HepG2 (cell line): ENCODE data around the gene PRSS3.

ENCODE experiments used
- BRD4 ChIP-seq: sonication (generic); formaldehyde crosslinking; IDR thresholded peaks from 2 replicates; pipeline ENCODE4 v1.4.0; 2020; ENCODE audit warnings: missing genetic modification reagents
- CHD2 ChIP-seq: IDR thresholded peaks from 2 replicates; pipeline ENCODE4 v1.6.1; 2011; ENCODE audit warnings: low read depth, low read length, improper control_type of control experiment
- CREB1 ChIP-seq, 2 experiments: fragments of 450-650 bp in 1 of 2; IDR thresholded peaks; 2 replicates each; pipeline ENCODE4 v1.6.1; 2016 to 2017; ENCODE audit warnings: control low read depth in 1 of 2, mild to moderate bottlenecking in 1 of 2, missing compliant biosample characterization in 1 of 2, missing genetic modification characterization in 1 of 2
- ISL2 ChIP-seq: sonication (generic); formaldehyde crosslinking; IDR thresholded peaks from 2 replicates; pipeline ENCODE4 v1.5.0; 2020; ENCODE audit warnings: missing genetic modification reagents
- NR3C1 ChIP-seq: sonication (generic); formaldehyde crosslinking; IDR thresholded peaks from 2 replicates; pipeline ENCODE4 v1.4.0; 2020; ENCODE audit warnings: missing genetic modification reagents
- SP1 ChIP-seq, 2 experiments: fragments of 450-650 bp in 1 of 2; sonication (generic) in 1 of 2; formaldehyde crosslinking in 1 of 2; IDR thresholded peaks; 2 replicates each; pipeline versions ENCODE4 v1.4.0 to v1.6.1; 2016 to 2020; ENCODE audit warnings: missing genetic modification reagents in 1 of 2
- ZNF224 ChIP-seq: sonication (generic); formaldehyde crosslinking; IDR thresholded peaks from 2 replicates; pipeline ENCODE4 v1.5.0; 2020; ENCODE audit warnings: mild to moderate bottlenecking, missing genetic modification reagents
- ZNF703 ChIP-seq: sonication (generic); formaldehyde crosslinking; IDR thresholded peaks from 2 replicates; pipeline ENCODE4 v1.5.1; 2020; ENCODE audit warnings: missing genetic modification reagents, mild to moderate bottlenecking, moderate library complexity, borderline replicate concordance
- TF ChIP-seq, protein P1 (sequence below): fragments of 450-650 bp; IDR thresholded peaks from 2 replicates; pipeline ENCODE4 v1.6.1; 2017; ENCODE audit warnings: mild to moderate bottlenecking
- TF ChIP-seq, protein P2 (sequence below): sonication (generic); formaldehyde crosslinking; IDR thresholded peaks from 2 replicates; pipeline ENCODE4 v1.9.0; 2021; ENCODE audit warnings: missing genetic modification reagents, borderline replicate concordance
- TF ChIP-seq, protein P3 (sequence below): sonication (generic); formaldehyde crosslinking; IDR thresholded peaks from 2 replicates; pipeline ENCODE4 v1.5.0; 2020; ENCODE audit warnings: missing genetic modification reagents
- TF ChIP-seq, protein P4 (sequence below): sonication (generic); formaldehyde crosslinking; IDR thresholded peaks from 2 replicates; pipeline ENCODE4 v1.5.0; 2020; ENCODE audit warnings: mild to moderate bottlenecking, missing genetic modification reagents, moderate library complexity

DNA sequence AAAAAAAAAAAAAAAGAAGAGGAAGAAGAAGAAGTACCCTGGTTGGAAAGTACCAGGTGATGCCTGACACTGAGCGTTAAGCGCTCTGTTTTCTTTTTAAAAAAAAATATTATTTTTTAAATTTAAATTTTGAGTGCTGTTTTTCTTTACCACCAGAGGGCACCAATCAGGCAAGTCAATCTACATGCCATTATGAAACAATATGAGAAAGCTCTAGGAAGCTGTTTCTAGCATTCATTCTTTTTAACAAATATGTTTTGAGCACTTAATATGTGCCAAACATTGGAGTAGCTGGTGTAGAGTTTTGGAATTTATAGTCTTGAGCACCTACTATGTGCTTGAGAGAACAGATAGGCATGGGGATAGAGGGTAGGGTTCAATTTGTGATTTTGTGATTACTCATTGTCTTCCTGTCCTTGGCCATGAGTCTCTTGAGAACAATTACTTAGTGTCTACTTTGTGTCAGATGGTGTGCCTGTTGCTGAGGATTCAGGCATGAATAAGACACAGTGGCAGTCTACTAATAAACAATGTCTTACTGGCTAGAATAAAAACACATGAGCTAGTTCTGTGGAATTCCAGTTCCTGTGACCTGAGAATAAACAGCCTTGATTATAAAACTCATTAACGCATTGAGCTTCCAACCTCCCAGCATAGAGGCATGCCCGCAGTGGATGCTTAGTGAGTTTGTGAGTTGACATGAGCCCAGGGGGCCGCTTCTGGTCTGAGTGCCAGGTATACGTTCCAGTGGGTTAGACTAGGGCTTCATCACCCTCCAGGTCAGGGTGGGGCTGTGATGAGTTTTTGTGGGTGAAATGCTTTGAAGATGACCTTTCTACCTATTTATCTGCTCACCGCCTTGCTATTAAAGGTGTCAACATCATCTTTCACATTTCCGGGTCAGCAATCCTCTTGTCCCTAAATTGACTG, 18.6 kb downstream of the PRSS3 start:
- TF ChIP-seq, protein P1, sequence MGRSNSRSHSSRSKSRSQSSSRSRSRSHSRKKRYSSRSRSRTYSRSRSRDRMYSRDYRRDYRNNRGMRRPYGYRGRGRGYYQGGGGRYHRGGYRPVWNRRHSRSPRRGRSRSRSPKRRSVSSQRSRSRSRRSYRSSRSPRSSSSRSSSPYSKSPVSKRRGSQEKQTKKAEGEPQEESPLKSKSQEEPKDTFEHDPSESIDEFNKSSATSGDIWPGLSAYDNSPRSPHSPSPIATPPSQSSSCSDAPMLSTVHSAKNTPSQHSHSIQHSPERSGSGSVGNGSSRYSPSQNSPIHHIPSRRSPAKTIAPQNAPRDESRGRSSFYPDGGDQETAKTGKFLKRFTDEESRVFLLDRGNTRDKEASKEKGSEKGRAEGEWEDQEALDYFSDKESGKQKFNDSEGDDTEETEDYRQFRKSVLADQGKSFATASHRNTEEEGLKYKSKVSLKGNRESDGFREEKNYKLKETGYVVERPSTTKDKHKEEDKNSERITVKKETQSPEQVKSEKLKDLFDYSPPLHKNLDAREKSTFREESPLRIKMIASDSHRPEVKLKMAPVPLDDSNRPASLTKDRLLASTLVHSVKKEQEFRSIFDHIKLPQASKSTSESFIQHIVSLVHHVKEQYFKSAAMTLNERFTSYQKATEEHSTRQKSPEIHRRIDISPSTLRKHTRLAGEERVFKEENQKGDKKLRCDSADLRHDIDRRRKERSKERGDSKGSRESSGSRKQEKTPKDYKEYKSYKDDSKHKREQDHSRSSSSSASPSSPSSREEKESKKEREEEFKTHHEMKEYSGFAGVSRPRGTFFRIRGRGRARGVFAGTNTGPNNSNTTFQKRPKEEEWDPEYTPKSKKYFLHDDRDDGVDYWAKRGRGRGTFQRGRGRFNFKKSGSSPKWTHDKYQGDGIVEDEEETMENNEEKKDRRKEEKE: no peak
- TF ChIP-seq, protein P2, sequence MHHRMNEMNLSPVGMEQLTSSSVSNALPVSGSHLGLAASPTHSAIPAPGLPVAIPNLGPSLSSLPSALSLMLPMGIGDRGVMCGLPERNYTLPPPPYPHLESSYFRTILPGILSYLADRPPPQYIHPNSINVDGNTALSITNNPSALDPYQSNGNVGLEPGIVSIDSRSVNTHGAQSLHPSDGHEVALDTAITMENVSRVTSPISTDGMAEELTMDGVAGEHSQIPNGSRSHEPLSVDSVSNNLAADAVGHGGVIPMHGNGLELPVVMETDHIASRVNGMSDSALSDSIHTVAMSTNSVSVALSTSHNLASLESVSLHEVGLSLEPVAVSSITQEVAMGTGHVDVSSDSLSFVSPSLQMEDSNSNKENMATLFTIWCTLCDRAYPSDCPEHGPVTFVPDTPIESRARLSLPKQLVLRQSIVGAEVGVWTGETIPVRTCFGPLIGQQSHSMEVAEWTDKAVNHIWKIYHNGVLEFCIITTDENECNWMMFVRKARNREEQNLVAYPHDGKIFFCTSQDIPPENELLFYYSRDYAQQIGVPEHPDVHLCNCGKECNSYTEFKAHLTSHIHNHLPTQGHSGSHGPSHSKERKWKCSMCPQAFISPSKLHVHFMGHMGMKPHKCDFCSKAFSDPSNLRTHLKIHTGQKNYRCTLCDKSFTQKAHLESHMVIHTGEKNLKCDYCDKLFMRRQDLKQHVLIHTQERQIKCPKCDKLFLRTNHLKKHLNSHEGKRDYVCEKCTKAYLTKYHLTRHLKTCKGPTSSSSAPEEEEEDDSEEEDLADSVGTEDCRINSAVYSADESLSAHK (CRISPR knock-in tag): no peak
- TF ChIP-seq CREB1 (IDR thresholded peaks at IDR 0.05) (no peak), CREB1 (CRISPR knock-in tag; IDR thresholded peaks at IDR 0.05) (no peak), SP1 (IDR thresholded peaks at IDR 0.05) (no peak), SP1 (CRISPR knock-in tag; IDR thresholded peaks at IDR 0.05) (no peak), BRD4 (CRISPR knock-in tag) (no peak), NR3C1 (CRISPR knock-in tag) (no peak), CHD2 (no peak), ISL2 (CRISPR knock-in tag) (no peak), ZNF224 (CRISPR knock-in tag) (no peak), ZNF703 (CRISPR knock-in tag) (no peak)
- TF ChIP-seq, protein P3, sequence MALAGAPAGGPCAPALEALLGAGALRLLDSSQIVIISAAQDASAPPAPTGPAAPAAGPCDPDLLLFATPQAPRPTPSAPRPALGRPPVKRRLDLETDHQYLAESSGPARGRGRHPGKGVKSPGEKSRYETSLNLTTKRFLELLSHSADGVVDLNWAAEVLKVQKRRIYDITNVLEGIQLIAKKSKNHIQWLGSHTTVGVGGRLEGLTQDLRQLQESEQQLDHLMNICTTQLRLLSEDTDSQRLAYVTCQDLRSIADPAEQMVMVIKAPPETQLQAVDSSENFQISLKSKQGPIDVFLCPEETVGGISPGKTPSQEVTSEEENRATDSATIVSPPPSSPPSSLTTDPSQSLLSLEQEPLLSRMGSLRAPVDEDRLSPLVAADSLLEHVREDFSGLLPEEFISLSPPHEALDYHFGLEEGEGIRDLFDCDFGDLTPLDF: no peak
- TF ChIP-seq, protein P4, sequence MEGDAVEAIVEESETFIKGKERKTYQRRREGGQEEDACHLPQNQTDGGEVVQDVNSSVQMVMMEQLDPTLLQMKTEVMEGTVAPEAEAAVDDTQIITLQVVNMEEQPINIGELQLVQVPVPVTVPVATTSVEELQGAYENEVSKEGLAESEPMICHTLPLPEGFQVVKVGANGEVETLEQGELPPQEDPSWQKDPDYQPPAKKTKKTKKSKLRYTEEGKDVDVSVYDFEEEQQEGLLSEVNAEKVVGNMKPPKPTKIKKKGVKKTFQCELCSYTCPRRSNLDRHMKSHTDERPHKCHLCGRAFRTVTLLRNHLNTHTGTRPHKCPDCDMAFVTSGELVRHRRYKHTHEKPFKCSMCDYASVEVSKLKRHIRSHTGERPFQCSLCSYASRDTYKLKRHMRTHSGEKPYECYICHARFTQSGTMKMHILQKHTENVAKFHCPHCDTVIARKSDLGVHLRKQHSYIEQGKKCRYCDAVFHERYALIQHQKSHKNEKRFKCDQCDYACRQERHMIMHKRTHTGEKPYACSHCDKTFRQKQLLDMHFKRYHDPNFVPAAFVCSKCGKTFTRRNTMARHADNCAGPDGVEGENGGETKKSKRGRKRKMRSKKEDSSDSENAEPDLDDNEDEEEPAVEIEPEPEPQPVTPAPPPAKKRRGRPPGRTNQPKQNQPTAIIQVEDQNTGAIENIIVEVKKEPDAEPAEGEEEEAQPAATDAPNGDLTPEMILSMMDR (CRISPR knock-in tag): peak; percentile 46
